ENCODE results near the gene TMEM147.

Gene TMEM147

DNA sequence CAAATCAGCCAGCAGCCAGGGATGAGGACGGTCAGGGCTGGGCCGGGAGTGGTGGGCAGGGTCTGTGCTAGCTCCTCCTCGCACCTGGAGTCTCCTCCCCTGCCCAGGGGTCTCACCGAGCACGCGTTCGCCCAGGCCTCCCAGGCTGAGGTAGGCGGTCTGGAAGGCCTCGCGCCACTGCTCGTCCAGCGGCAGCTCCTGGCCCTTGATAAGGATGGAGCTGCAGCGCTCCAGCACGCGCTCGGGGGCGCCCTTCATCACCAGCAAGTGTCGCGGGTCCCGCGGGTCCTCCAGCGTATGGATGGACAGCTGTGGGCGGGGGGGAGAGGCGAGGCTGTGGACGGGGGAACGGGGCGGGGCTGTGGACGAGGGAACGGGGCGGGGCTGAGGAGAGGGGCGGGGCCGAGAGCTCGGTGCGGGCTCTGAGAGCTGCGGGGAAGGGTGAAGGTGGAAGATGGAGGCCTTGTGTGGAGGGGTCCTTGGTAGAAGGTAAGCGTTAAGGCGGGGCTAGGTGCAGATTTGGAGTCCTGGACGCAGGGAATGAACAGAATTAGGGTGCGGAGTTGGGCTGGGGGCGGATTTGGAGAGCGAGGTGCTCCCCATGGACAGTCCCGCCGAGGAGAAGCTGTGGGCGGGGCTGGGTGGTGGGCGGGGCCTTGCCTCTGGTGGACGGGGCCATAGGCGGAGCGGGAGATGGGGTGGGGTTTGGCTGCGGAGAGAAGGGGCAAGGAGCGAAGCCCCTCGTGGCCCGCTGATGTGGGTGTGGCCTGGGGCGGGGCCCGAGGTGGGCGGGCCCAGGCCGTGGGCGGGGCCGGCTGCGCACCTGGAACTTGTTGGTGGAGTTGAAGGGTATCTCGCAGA is 12.3 kb downstream of the TMEM147 start:
- TF ChIP-seq CTCF (IDR thresholded peaks at IDR 0.05; ENCODE audit: low read depth, low read length): no peak
- peak overlapping the region; percentile 42 to 44 for H3K4me3 ChIP-seq (replicated peaks in 1 of 2; ENCODE audit: low read depth in 2 of 2, low read length in 2 of 2)
- peak; percentile 42 to 63 for DNase-seq (ENCODE audit: low read depth in 2 of 2)

- DNase-seq (ENCODE audit: low read depth in 2 of 2): no peak
- H3K4me3 ChIP-seq (replicated peaks in 1 of 2; ENCODE audit: low read depth in 2 of 2, low read length in 2 of 2): peak overlapping the region in 1 of 2 donors; percentile 8
- TF ChIP-seq CTCF (IDR thresholded peaks at IDR 0.05; ENCODE audit: low read depth, low read length): no peak
Observed at GRCh38 chr19:35558400-35559280, 13.2 kb downstream of the TMEM147 start.

DNA sequence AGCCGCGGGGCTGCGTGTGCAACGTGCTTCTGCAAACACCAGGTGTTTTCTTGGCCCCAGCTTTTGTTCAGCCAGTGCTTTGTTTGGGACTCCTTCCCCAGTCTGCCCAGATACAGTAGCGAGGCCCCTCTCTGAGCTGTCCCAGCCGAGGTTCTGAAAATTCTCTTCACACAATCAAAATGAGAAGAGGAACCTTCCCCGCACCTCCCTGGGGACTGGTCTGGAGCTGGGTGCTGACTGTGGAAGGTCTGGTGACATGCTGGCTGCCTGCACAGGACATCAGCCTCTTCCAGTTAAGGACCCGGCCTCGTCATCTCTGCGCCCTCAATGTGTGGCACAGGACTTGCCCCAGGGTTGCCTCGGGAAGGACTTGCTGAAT is 13.8 kb downstream of the TMEM147 start:
- no peak for DNase-seq (ENCODE audit: low read depth in 2 of 2)
- H3K4me3 ChIP-seq (replicated peaks in 1 of 2; ENCODE audit: low read depth in 2 of 2, low read length in 2 of 2): no peak overlapping the region
- no peak for TF ChIP-seq CTCF (IDR thresholded peaks at IDR 0.05; ENCODE audit: low read depth, low read length)

DNA sequence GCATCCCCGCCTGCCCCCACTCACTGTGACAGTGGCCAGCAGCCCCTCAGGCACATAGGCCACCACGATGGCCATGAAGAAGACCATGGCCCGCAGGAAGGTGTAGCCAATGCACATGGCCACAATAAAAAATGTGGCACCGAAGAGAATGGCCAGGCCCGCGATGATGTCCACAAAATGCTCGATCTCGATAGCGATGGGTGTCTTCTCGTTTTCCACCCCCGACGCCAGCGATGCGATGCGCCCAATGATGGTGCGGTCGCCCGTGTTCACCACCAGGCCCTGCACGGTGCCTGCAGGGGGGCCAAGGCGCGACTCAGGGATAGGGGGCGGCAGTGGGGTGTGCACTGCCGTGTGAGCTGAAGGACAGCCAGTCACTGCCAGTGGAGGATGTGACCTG is 14.4 kb downstream of the TMEM147 start:
- no peak for TF ChIP-seq CTCF (IDR thresholded peaks at IDR 0.05; ENCODE audit: low read depth, low read length)
- no peak overlapping the region for H3K4me3 ChIP-seq (replicated peaks in 1 of 2; ENCODE audit: low read depth in 2 of 2, low read length in 2 of 2)
- no peak for DNase-seq (ENCODE audit: low read depth in 2 of 2)

- no peak for TF ChIP-seq CTCF (IDR thresholded peaks at IDR 0.05; ENCODE audit: low read depth, low read length)
- no peak overlapping the region for H3K4me3 ChIP-seq (replicated peaks in 1 of 2; ENCODE audit: low read depth in 2 of 2, low read length in 2 of 2)
- DNase-seq (ENCODE audit: low read depth in 2 of 2): no peak
Observed at GRCh38 chr19:35560271-35560670, 14.8 kb downstream of the TMEM147 start.

GRCh38 chr19:35560677-35561076 is 15.3 kb downstream of the TMEM147 start:
- TF ChIP-seq CTCF (IDR thresholded peaks at IDR 0.05; ENCODE audit: low read depth, low read length): no peak
- no peak for DNase-seq (ENCODE audit: low read depth in 2 of 2)
- no peak overlapping the region for H3K4me3 ChIP-seq (replicated peaks in 1 of 2; ENCODE audit: low read depth in 2 of 2, low read length in 2 of 2)
